AG09309 (cell line): Measurements from ENCODE around the gene STUM.
"Not testable (repeated sequence)": the region's sequence is repeated elsewhere in the genome, so short reads cannot be mapped to it uniquely, and the experiment has no call there.

Experiments used
- DNase-seq: peaks from one replicate; pipeline ENCODE4 v3.0.0-alpha.2; 2010; ENCODE audit warnings: low read depth
- H3K4me3 ChIP-seq: 2 replicates; pipeline ENCODE4 v1.5.1; 2011; ENCODE audit warnings: mild to moderate bottlenecking, low read depth, low read length, moderate library complexity; ENCODE audit not compliant: control insufficient read depth
- TF ChIP-seq, protein P1 (sequence below): IDR thresholded peaks from 2 replicates; pipeline ENCODE4 v1.5.1; 2011; ENCODE audit warnings: mild to moderate bottlenecking, low read depth, low read length, inconsistent platforms; ENCODE audit not compliant: insufficient read depth, control insufficient read depth; ENCODE audit errors: missing control alignments

Gene STUM

DNA sequence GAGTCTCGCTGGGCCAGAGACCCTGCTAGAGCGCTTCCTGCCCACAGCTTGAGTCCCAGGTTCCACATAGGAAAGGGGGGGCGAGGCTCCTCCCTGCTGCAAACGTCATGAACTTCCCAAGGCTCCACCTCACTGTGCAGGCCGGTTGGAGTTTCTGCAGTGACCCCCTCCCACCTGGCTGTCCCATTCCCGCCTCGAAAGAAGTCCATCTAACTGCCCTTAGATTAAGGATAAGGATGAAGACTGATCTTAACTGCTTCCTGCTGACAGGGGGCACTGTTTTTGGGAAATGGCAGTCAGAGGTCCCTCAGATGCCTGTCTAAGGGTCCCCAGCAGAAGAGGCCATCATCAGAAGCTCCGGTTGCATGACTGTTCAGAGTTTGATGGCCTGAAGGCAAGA is 62.7 kb downstream of the STUM start:
- DNase-seq = no peak
- TF ChIP-seq, protein P1, sequence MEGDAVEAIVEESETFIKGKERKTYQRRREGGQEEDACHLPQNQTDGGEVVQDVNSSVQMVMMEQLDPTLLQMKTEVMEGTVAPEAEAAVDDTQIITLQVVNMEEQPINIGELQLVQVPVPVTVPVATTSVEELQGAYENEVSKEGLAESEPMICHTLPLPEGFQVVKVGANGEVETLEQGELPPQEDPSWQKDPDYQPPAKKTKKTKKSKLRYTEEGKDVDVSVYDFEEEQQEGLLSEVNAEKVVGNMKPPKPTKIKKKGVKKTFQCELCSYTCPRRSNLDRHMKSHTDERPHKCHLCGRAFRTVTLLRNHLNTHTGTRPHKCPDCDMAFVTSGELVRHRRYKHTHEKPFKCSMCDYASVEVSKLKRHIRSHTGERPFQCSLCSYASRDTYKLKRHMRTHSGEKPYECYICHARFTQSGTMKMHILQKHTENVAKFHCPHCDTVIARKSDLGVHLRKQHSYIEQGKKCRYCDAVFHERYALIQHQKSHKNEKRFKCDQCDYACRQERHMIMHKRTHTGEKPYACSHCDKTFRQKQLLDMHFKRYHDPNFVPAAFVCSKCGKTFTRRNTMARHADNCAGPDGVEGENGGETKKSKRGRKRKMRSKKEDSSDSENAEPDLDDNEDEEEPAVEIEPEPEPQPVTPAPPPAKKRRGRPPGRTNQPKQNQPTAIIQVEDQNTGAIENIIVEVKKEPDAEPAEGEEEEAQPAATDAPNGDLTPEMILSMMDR = no peak
- no peak overlapping the region for H3K4me3 ChIP-seq

DNA sequence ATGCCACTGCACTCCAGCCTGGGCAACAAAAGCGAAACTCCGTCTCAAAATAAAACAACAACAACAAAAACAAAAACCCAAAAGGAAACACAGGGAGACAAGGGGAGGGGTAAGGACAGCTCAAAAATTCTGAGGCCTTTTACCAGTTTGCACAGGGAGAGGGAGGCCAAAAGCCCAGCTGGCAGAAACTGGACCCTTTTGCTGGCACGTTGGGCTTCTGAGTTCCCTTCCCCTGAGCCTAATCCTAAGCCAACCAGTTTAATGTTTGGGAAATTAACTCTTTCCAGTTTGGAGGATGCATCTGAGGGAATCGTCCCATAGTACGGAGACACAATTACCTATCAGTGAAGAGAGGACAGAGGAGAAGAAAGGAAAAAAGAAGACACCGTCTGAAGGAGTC is 63.4 kb downstream of the STUM start:
- DNase-seq, H3K4me3 ChIP-seq: not testable (repeated sequence)

DNA sequence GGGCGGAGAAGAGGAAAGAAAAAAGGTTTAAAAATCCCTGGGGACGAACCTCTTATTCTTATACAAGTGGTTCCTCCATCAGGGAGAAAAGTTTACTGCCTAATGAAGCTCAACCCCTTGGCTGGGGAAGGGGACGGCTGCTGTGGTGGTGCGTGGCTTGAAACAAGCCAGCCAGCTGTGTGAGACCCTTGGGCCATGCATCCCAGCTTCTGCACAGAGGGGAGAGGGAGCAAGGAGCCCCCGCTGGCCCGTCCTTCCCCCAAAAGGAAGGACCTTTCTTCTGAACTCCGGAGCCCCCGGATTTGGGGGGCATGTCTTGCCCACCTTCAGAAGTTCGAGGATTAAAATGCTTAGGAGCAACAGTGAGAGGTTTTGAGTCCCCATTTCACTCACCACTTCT is 67.3 kb downstream of the STUM start:
- TF ChIP-seq, protein P1 = no peak
- no peak for DNase-seq
- H3K4me3 ChIP-seq = no peak overlapping the region

DNA sequence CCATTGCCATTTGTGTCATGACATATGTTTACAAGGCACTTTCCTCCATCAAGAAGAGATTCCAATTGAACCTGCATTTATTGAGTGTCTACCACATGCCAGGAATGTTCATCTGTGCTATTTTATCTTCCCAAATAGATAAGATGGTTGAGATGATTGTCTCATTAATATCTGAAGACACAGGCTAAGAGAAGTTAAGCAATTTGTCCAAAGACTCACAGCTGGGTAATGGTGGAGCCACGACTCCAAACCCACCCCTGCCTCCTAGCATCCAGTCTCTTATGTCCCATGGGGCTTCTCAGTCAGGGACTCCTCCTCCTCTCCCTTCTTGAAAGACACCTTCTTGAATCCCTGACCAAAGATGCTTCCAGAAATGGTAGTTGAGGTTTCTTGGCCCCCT is 68.1 kb downstream of the STUM start:
- no peak overlapping the region for H3K4me3 ChIP-seq
- no peak for DNase-seq
- TF ChIP-seq, protein P1 = no peak

DNA sequence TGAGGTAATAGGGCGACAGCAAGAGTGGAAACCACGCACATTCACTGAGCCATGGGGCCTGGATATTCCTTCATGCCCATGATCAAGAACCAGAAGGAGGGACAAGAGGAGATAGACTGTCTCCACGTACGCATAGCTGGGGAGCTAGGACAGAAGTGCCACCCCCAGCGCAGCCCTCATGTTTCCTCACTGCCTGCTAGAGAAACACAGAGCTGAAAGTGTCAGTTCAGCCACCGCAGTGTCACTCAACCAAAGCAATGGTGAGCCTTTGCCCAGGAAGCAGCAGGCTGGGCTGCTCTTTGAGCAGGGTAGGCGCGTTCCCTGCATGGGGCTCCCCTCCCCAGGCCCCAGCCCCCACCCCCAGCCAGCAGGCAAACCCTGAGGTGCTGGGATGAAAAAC is 68.5 kb downstream of the STUM start:
- no peak for DNase-seq
- TF ChIP-seq, protein P1 = no peak
- H3K4me3 ChIP-seq = no peak overlapping the region

DNA sequence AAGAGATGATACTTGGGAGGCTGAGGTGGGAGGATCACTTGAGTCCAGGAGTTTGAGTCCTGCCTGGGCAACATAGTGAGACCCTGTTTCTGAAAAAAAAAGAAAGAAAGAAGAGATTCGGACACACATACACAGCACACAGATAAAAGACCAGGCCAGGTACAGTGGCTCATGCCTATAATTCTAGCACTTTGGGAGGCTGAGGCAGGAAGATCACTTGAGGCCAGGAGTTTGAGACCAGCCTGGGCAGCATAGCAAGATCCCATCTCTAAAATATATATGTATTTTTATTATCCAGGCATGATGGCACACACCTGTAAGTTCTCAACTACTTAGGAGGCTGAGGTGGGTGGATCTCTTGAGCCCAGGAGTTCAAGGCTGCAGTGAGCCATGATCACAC is 69.2 kb downstream of the STUM start:
- not testable (repeated sequence) for H3K4me3 ChIP-seq, DNase-seq

DNA sequence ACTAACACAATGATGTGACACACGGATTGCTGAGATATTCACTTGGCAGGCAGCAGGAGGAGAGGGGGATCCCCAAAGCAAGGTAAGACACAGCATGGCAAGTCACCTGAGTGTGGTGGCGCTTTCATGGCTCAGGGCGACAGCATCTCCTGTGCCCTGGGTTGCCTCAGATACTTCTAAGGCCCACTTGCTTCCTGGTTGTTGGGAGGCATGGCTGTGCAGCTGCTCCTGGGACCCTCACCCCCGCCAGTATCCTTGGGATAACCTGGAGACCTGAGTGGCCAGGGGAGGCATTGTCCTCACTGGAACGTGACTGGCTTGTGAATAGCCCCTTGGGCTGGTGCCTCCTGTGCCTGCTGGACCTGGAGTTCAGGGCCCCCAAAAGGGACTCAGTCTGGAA is 69.8 kb downstream of the STUM start:
- TF ChIP-seq, protein P1 = no peak
- no peak overlapping the region for H3K4me3 ChIP-seq
- DNase-seq = no peak

DNA sequence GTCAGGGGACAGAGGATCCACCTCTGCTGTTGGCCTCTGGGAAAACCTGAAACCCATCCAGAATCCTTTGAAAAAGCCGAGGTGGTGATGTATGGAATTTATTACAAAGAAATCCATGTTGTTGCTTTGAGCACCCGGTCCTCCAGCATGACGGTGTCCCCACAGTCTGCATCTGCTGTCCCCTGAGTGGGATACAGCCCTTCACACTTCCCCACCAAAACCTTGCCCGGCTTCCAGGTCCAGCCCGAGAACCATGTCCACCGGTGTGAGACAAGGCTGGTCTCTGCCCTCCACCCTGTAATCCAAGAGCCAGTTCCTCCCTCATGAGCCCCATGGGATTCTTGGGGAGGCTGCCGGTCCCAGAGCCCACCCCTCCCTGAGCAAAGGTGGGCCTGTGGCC is 70.5 kb downstream of the STUM start:
- DNase-seq = no peak
- H3K4me3 ChIP-seq = no peak overlapping the region
- TF ChIP-seq, protein P1 = no peak
